A549 (cell line): ENCODE data around the gene DDX17. TPM values are rescaled to one million over a fixed set of nuclear protein-coding genes. Genes with fewer than 3 reads are reported as not detected.

Experiments
- ATAC-seq, 2 experiments: fragments of 200-7000 bp in 1 of 2; fragments of >200 bp in 1 of 2; cut with Nextera tagmentation in 1 of 2; cut with Tn5 transposase in 1 of 2; 3 replicates each; pipeline versions ENCODE4 v1.8.0 to v1.9.1; 2018 to 2020; ENCODE audit warnings: mild to moderate bottlenecking in 1 of 2, moderate library complexity in 1 of 2
- CTCF ChIA-PET: fragments of 300-600 bp; sonication (Branson Sonifier 250); formaldehyde crosslinking; extraction: SDS; loops from one replicate; lab custom pipeline; 2021; ENCODE audit warnings: antibody characterized with exemption, inconsistent platforms; lab: Yijun Ruan, JAX
- POLR2A ChIA-PET: fragments of 350-600 bp; formaldehyde crosslinking; extraction: SDS; loops from one replicate; lab custom pipeline; 2021; ENCODE audit warnings: antibody characterized with exemption, inconsistent platforms; lab: Yijun Ruan, JAX
- DNase-seq, 2 experiments: peaks; one replicate each; pipeline versions ENCODE4 v3.0.0 to v3.0.0-alpha.2; 2011 to 2016; ENCODE audit warnings: low read depth in 1 of 2, low spot score in 1 of 2
- FAIRE-seq: peaks from 2 replicates; lab custom pipeline; 2011; peaks lifted over from hg19 to GRCh38; lab: Jason Lieb, UNC
- H3K27ac ChIP-seq, 2 experiments: fragments of >200 bp; sonication (Bioruptor Twin); formaldehyde crosslinking; 3 replicates each; pipeline ENCODE4 v1.5.1; 2016 to 2017
- H3K4me1 ChIP-seq: fragments of >200 bp; sonication (Bioruptor Twin); formaldehyde crosslinking; 3 replicates; pipeline ENCODE4 v1.6.1; 2016
- H3K4me2 ChIP-seq: fragments of >200 bp; sonication (Bioruptor Twin); formaldehyde crosslinking; 3 replicates; pipeline ENCODE4 v1.6.1; 2016
- H3K4me3 ChIP-seq: fragments of >200 bp; sonication (Bioruptor Twin); formaldehyde crosslinking; 3 replicates; pipeline ENCODE4 v1.5.1; 2016
- H3K9me3 ChIP-seq: fragments of >200 bp; sonication (Bioruptor Twin); formaldehyde crosslinking; 3 replicates; pipeline ENCODE4 v1.6.1; 2016
- CHD4 ChIP-seq: fragments of 200-600 bp; sonication (generic); IDR thresholded peaks from 2 replicates; pipeline ENCODE4 v1.6.1; 2016; ENCODE audit warnings: antibody characterized with exemption, mild to moderate bottlenecking, borderline replicate concordance
- EHMT2 ChIP-seq: fragments of 200-600 bp; sonication (generic); IDR thresholded peaks from 2 replicates; pipeline ENCODE4 v1.6.1; 2016; ENCODE audit warnings: antibody characterized with exemption, low read depth, mild to moderate bottlenecking, moderate library complexity
- ESRRA ChIP-seq: fragments of 150-350 bp; IDR thresholded peaks from 2 replicates; pipeline ENCODE4 v1.6.1; 2014; ENCODE audit warnings: mild to moderate bottlenecking, low read length, borderline replicate concordance
- FOSL2 ChIP-seq, 2 experiments: fragments of 450-650 bp in 1 of 2; fragments of >200 bp in 1 of 2; sonication (Bioruptor Twin) in 1 of 2; formaldehyde crosslinking; IDR thresholded peaks; 2 replicates each; pipeline versions ENCODE4 v1.5.0 to v1.6.1; 2016 to 2020; ENCODE audit warnings: mild to moderate bottlenecking in 1 of 2, moderate library complexity in 1 of 2
- HEYL ChIP-seq: fragments of 250-450 bp; sonication (Bioruptor Pico); IDR thresholded peaks from 2 replicates; pipeline ENCODE4 v1.8.0; 2021; ENCODE audit warnings: mild to moderate bottlenecking, moderate library complexity
- HOXA7 ChIP-seq: fragments of 250-450 bp; sonication (Bioruptor Pico); IDR thresholded peaks from 2 replicates; pipeline ENCODE4 v1.5.0; 2020; ENCODE audit warnings: mild to moderate bottlenecking, moderate library complexity
- JUN ChIP-seq, 2 experiments: fragments of >200 bp; sonication (Bioruptor Twin); formaldehyde crosslinking; IDR thresholded peaks; 2 replicates in 1 of 2; 3 replicates in 1 of 2; pipeline ENCODE4 v1.6.1; 2016 to 2017
- KDM5A ChIP-seq: fragments of 200-600 bp; sonication (generic); IDR thresholded peaks from 2 replicates; pipeline ENCODE4 v1.6.1; 2016; ENCODE audit warnings: antibody characterized with exemption, mild to moderate bottlenecking
- MYC ChIP-seq: IDR thresholded peaks from 2 replicates; pipeline ENCODE4 v1.6.1; 2012; ENCODE audit warnings: mild to moderate bottlenecking, inconsistent platforms, low read length, improper control_type of control experiment, borderline replicate concordance
- NFE2L2 ChIP-seq: fragments of 150-350 bp; conservative IDR thresholded peaks from 2 replicates; pipeline ENCODE4 v1.6.1; 2014; ENCODE audit warnings: low read length
- NPAS2 ChIP-seq: fragments of 250-450 bp; sonication (Bioruptor Pico); IDR thresholded peaks from 2 replicates; pipeline ENCODE4 v1.8.0; 2022; ENCODE audit warnings: mild to moderate bottlenecking, moderate library complexity, borderline replicate concordance
- TP53 ChIP-seq: fragments of 250-450 bp; sonication (Bioruptor Pico); IDR thresholded peaks from 2 replicates; pipeline ENCODE4 v1.5.0; 2021; ENCODE audit warnings: mild to moderate bottlenecking, moderate library complexity
- ZNF302 ChIP-seq: fragments of 250-450 bp; sonication (Bioruptor Pico); IDR thresholded peaks from 2 replicates; pipeline ENCODE4 v1.9.0; 2021; ENCODE audit warnings: inconsistent platforms, mild to moderate bottlenecking, moderate library complexity
- ZSCAN20 ChIP-seq: fragments of 250-450 bp; sonication (Bioruptor Pico); IDR thresholded peaks from 2 replicates; pipeline ENCODE4 v1.8.0; 2022; ENCODE audit warnings: mild to moderate bottlenecking, moderate library complexity
- whole genome bisulfite sequencing: methylation state at CpG from one replicate; pipeline ENCODE4 v1.1.6; 2017; ENCODE audit errors: missing lambda C conversion rate; 5-methylcytosine and 5-hydroxymethylcytosine counted together
- polyA plus RNA-seq, 4 experiments: library from polyadenylated mRNA; depleted of rRNA in 3 of 4; stranded (reverse); fragments of >200 nt; fragmentation: RNase III in 1 of 4; extraction: RNeasy Plus Mini Kit Qiagen cat#74134 plus additional on column Dnase treatment in 1 of 4; gene quantifications; 2 replicates in 3 of 4; 3 replicates in 1 of 4; pipeline ENCODE4 v1.2.3, GENCODE V29; 2011 to 2017
- TF ChIP-seq, protein P1 (sequence below): fragments of 250-450 bp; sonication (Bioruptor Pico); IDR thresholded peaks from 2 replicates; pipeline ENCODE4 v1.5.0; 2021; ENCODE audit warnings: mild to moderate bottlenecking, moderate library complexity, borderline replicate concordance
- TF ChIP-seq, protein P2 (sequence below): fragments of 200-600 bp; sonication (generic); IDR thresholded peaks from 2 replicates; pipeline ENCODE4 v1.6.1; 2016; ENCODE audit warnings: antibody characterized with exemption, mild to moderate bottlenecking, moderate library complexity
- TF ChIP-seq, protein P3 (sequence below): IDR thresholded peaks from 2 replicates; pipeline ENCODE4 v1.6.1; 2012; ENCODE audit warnings: low read depth, borderline replicate concordance
- TF ChIP-seq, protein P4 (sequence below): fragments of 150-350 bp; IDR thresholded peaks from 2 replicates; pipeline ENCODE4 v1.6.1; 2014; ENCODE audit warnings: low read depth, mild to moderate bottlenecking, low read length

DDX17 gene
- polyA plus RNA-seq, 2 of the 4 experiments (the other 2 are of a cell fraction), result 117 to 292 TPM

DNA sequence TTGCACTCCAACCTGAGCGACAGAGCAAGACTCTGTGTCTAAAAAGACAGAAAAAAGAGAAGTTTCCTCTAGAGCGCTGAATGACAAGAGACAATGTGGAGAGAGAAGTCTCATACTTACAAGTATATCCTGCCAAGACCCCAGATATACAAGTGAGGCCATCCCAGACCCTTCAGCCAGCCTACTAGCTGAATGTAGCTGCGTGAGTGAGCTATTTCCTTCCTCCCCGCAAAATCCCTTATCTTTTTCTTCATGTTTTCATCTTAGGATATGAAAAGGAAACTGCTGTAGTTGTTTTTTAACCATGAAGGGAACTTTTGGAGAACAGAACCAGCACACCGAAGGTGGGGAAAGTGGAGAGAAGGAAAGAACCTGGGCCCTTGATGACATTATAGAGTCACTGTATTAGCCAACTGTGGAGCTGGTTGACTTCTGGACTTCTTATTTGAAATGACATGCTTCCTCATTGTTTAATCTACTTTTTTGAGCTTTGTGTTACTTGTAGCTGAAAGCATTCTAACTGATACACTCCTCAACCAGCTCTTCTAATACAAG is 4.4 kb upstream of the DDX17 start:
- WGBS, result 95% methylated on average over 5 of the region's 5 CpGs
- POLR2A ChIA-PET, result no interaction called here
- H3K4me1 ChIP-seq, result 0 out of 3 replicates have a peak, but pooled peaks cover 4% of the 10 kb centered on the region
- FAIRE-seq, result no peak
- H3K9me3 ChIP-seq, result no peaks in the 10 kb centered on the region
- DNase-seq, result no peak
- ATAC-seq, result no peak
- CTCF ChIA-PET, result interaction anchor here (0.9 kb wide), 1 partner anchor 13 kb away, joined by 3 read pairs; no protein-coding TSS in a partner anchor
- no peak overlapping the region for H3K27ac ChIP-seq
- TF ChIP-seq NFE2L2 (no peak), HEYL (CRISPR knock-in tag) (no peak), HOXA7 (CRISPR knock-in tag) (no peak), EHMT2 (no peak), MYC (no peak), ZSCAN20 (CRISPR knock-in tag) (no peak), TP53 (no peak), KDM5A (no peak), ZNF302 (CRISPR knock-in tag) (no peak), ESRRA (no peak), JUN (IDR thresholded peaks at IDR 0.05) (no peak), NPAS2 (CRISPR knock-in tag) (no peak), CHD4 (no peak), FOSL2 (IDR thresholded peaks at IDR 0.05) (no peak), FOSL2 (CRISPR knock-in tag; IDR thresholded peaks at IDR 0.05) (no peak)
- TF ChIP-seq, protein P1, sequence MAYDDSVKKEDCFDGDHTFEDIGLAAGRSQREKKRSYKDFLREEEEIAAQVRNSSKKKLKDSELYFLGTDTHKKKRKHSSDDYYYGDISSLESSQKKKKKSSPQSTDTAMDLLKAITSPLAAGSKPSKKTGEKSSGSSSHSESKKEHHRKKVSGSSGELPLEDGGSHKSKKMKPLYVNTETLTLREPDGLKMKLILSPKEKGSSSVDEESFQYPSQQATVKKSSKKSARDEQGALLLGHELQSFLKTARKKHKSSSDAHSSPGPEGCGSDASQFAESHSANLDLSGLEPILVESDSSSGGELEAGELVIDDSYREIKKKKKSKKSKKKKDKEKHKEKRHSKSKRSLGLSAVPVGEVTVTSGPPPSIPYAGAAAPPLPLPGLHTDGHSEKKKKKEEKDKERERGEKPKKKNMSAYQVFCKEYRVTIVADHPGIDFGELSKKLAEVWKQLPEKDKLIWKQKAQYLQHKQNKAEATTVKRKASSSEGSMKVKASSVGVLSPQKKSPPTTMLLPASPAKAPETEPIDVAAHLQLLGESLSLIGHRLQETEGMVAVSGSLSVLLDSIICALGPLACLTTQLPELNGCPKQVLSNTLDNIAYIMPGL, result no peak
- TF ChIP-seq, protein P2, sequence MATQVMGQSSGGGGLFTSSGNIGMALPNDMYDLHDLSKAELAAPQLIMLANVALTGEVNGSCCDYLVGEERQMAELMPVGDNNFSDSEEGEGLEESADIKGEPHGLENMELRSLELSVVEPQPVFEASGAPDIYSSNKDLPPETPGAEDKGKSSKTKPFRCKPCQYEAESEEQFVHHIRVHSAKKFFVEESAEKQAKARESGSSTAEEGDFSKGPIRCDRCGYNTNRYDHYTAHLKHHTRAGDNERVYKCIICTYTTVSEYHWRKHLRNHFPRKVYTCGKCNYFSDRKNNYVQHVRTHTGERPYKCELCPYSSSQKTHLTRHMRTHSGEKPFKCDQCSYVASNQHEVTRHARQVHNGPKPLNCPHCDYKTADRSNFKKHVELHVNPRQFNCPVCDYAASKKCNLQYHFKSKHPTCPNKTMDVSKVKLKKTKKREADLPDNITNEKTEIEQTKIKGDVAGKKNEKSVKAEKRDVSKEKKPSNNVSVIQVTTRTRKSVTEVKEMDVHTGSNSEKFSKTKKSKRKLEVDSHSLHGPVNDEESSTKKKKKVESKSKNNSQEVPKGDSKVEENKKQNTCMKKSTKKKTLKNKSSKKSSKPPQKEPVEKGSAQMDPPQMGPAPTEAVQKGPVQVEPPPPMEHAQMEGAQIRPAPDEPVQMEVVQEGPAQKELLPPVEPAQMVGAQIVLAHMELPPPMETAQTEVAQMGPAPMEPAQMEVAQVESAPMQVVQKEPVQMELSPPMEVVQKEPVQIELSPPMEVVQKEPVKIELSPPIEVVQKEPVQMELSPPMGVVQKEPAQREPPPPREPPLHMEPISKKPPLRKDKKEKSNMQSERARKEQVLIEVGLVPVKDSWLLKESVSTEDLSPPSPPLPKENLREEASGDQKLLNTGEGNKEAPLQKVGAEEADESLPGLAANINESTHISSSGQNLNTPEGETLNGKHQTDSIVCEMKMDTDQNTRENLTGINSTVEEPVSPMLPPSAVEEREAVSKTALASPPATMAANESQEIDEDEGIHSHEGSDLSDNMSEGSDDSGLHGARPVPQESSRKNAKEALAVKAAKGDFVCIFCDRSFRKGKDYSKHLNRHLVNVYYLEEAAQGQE, result no peak
- TF ChIP-seq, protein P3, sequence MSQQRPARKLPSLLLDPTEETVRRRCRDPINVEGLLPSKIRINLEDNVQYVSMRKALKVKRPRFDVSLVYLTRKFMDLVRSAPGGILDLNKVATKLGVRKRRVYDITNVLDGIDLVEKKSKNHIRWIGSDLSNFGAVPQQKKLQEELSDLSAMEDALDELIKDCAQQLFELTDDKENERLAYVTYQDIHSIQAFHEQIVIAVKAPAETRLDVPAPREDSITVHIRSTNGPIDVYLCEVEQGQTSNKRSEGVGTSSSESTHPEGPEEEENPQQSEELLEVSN, result no peak
- TF ChIP-seq, protein P4, sequence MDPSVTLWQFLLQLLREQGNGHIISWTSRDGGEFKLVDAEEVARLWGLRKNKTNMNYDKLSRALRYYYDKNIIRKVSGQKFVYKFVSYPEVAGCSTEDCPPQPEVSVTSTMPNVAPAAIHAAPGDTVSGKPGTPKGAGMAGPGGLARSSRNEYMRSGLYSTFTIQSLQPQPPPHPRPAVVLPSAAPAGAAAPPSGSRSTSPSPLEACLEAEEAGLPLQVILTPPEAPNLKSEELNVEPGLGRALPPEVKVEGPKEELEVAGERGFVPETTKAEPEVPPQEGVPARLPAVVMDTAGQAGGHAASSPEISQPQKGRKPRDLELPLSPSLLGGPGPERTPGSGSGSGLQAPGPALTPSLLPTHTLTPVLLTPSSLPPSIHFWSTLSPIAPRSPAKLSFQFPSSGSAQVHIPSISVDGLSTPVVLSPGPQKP, result no peak
- H3K4me2 ChIP-seq, result no peak overlapping the region
- no peak overlapping the region for H3K4me3 ChIP-seq
